H9 (cell line): ENCODE results near the gene P2RY14. TPM values are rescaled to one million over a fixed set of nuclear protein-coding genes. Genes with fewer than 3 reads are reported as not detected.

ENCODE experiments used
- DNase-seq: peaks from one replicate; pipeline ENCODE4 v3.0.0-alpha.2; 2017
- H2AFZ ChIP-seq: one replicate; pipeline ENCODE4 v1.6.1; 2013; ENCODE audit warnings: mild to moderate bottlenecking, low read length, control low read depth, moderate library complexity
- H2AK5ac ChIP-seq: 2 replicates; pipeline ENCODE4 v1.6.1; 2013; ENCODE audit warnings: low read length, control low read depth, mixed read lengths; ENCODE audit not compliant: insufficient read length
- H2BK120ac ChIP-seq: one replicate; pipeline ENCODE4 v1.6.1; 2013; ENCODE audit warnings: low read depth, mild to moderate bottlenecking, low read length, control low read depth, inconsistent platforms; ENCODE audit not compliant: poor library complexity, severe bottlenecking
- H2BK12ac ChIP-seq: 2 replicates; pipeline ENCODE4 v1.6.1; 2013; ENCODE audit warnings: low read length, control low read depth, mixed read lengths, low read depth; ENCODE audit not compliant: insufficient read length
- H2BK15ac ChIP-seq: 2 replicates; pipeline ENCODE4 v1.6.1; 2013; ENCODE audit warnings: low read depth, low read length, control low read depth
- H2BK20ac ChIP-seq: one replicate; pipeline ENCODE4 v1.6.1; 2013; ENCODE audit warnings: low read depth, mild to moderate bottlenecking, low read length, control low read depth, inconsistent platforms; ENCODE audit not compliant: poor library complexity, severe bottlenecking
- H2BK5ac ChIP-seq: 2 replicates; pipeline ENCODE4 v1.6.1; 2013; ENCODE audit warnings: low read length, control low read depth, mixed read lengths; ENCODE audit not compliant: insufficient read length
- H3K14ac ChIP-seq: 2 replicates; pipeline ENCODE4 v1.6.1; 2013; ENCODE audit warnings: low read length, control low read depth; ENCODE audit not compliant: insufficient read depth
- H3K18ac ChIP-seq: 2 replicates; pipeline ENCODE4 v1.6.1; 2013; ENCODE audit warnings: low read depth, mild to moderate bottlenecking, mixed read lengths, low read length, control low read depth; ENCODE audit not compliant: insufficient read length
- H3K23ac ChIP-seq: 2 replicates; pipeline ENCODE4 v1.6.1; 2013; ENCODE audit warnings: low read length, control low read depth, mixed read lengths, low read depth; ENCODE audit not compliant: insufficient read length
- H3K23me2 ChIP-seq: 2 replicates; pipeline ENCODE4 v1.6.1; 2013; ENCODE audit warnings: low read depth, mild to moderate bottlenecking, mixed read lengths, low read length, control low read depth; ENCODE audit not compliant: insufficient read length, poor library complexity, severe bottlenecking
- H3K27ac ChIP-seq: 2 replicates; pipeline ENCODE4 v1.5.1; 2013; ENCODE audit warnings: low read length, control low read depth, mixed read lengths, low read depth; ENCODE audit not compliant: insufficient read length
- H3K27me3 ChIP-seq: 2 replicates; pipeline ENCODE4 v1.6.1; 2013; ENCODE audit warnings: low read length, control low read depth, inconsistent platforms; ENCODE audit not compliant: insufficient read depth
- H3K4ac ChIP-seq: 2 replicates; pipeline ENCODE4 v1.6.1; 2013; ENCODE audit warnings: low read depth, mild to moderate bottlenecking, control low read depth, inconsistent platforms, low read length, moderate library complexity
- H3K4me1 ChIP-seq: 2 replicates; pipeline ENCODE4 v1.6.1; 2013; ENCODE audit warnings: low read length, control low read depth, inconsistent platforms; ENCODE audit not compliant: insufficient read depth
- H3K4me2 ChIP-seq: 2 replicates; pipeline ENCODE4 v1.6.1; 2013; ENCODE audit warnings: low read length, control low read depth, mixed read lengths; ENCODE audit not compliant: insufficient read length, insufficient read depth
- H3K56ac ChIP-seq: 2 replicates; pipeline ENCODE4 v1.6.1; 2013; ENCODE audit warnings: low read depth, mild to moderate bottlenecking, mixed read lengths, low read length, control low read depth; ENCODE audit not compliant: insufficient read length
- H3K79me1 ChIP-seq: 2 replicates; pipeline ENCODE4 v1.6.1; 2013; ENCODE audit warnings: low read depth, mild to moderate bottlenecking, moderate library complexity, low read length, control low read depth, inconsistent platforms; ENCODE audit not compliant: insufficient read depth, poor library complexity, severe bottlenecking
- H3K79me2 ChIP-seq: 2 replicates; pipeline ENCODE4 v1.6.1; 2013; ENCODE audit warnings: low read length, control low read depth, inconsistent platforms; ENCODE audit not compliant: insufficient read depth
- H3K9ac ChIP-seq: 2 replicates; pipeline ENCODE4 v1.6.1; 2013; ENCODE audit warnings: low read length, control low read depth, mixed read lengths; ENCODE audit not compliant: insufficient read length; ENCODE audit errors: extremely low read depth
- H3K9me3 ChIP-seq: one replicate; pipeline ENCODE4 v1.6.1; 2013; ENCODE audit warnings: low read depth, low read length, inconsistent platforms; ENCODE audit not compliant: control insufficient read depth
- H3T11ph ChIP-seq: one replicate; pipeline ENCODE4 v1.6.1; 2013; ENCODE audit warnings: mild to moderate bottlenecking, low read length, control low read depth, inconsistent platforms
- H4K20me1 ChIP-seq: one replicate; pipeline ENCODE4 v1.6.1; 2013; ENCODE audit not compliant: control insufficient read depth, insufficient read length, insufficient read depth
- H4K5ac ChIP-seq: 2 replicates; pipeline ENCODE4 v1.6.1; 2013; ENCODE audit warnings: low read depth, mild to moderate bottlenecking, mixed read lengths, low read length, control low read depth; ENCODE audit not compliant: insufficient read length
- H4K8ac ChIP-seq: replicated peaks from 2 replicates; pipeline ENCODE4 v1.6.1; 2013; ENCODE audit warnings: low read length, control low read depth, mixed read lengths, low read depth; ENCODE audit not compliant: insufficient read length
- H4K91ac ChIP-seq: 2 replicates; pipeline ENCODE4 v1.6.1; 2013; ENCODE audit warnings: low read depth, mild to moderate bottlenecking, moderate library complexity, mixed read lengths, low read length, control low read depth; ENCODE audit not compliant: insufficient read length
- H3K27ac Mint-ChIP-seq, 3 experiments: 2 replicates in 2 of 3; 3 replicates in 1 of 3; pipeline ENCODE4 v1.8.0; 2020 to 2021; ENCODE audit warnings: mixed read lengths in 3 of 3, mild to moderate bottlenecking in 1 of 3, moderate library complexity in 1 of 3
- H3K27me3 Mint-ChIP-seq: 2 replicates; pipeline ENCODE4 v1.8.0; 2021; ENCODE audit warnings: low read depth, mild to moderate bottlenecking, moderate library complexity, mixed read lengths
- H3K36me3 Mint-ChIP-seq, 3 experiments: 2 replicates in 2 of 3; 3 replicates in 1 of 3; pipeline ENCODE4 v1.8.0; 2020 to 2021; ENCODE audit warnings: low read depth in 3 of 3, mixed read lengths in 3 of 3; ENCODE audit not compliant: insufficient read depth in 1 of 3
- H3K4me1 Mint-ChIP-seq, 2 experiments: 2 replicates each; pipeline ENCODE4 v1.8.0; 2020; ENCODE audit warnings: mixed read lengths in 2 of 2
- H3K4me3 Mint-ChIP-seq, 2 experiments: 2 replicates in 1 of 2; 3 replicates in 1 of 2; pipeline ENCODE4 v1.8.0; 2020 to 2021; ENCODE audit warnings: mild to moderate bottlenecking in 2 of 2, mixed read lengths in 2 of 2, moderate library complexity in 1 of 2
- H3K9me3 Mint-ChIP-seq, 2 experiments: 2 replicates in 1 of 2; 3 replicates in 1 of 2; pipeline ENCODE4 v1.8.0; 2020; ENCODE audit warnings: mild to moderate bottlenecking in 2 of 2, mixed read lengths in 2 of 2, moderate library complexity in 1 of 2
- CTCF ChIP-seq: fragments of 200-600 bp; sonication (generic); conservative IDR thresholded peaks from 3 replicates; pipeline ENCODE4 v1.8.0; 2021; ENCODE audit warnings: antibody characterized with exemption, mild to moderate bottlenecking
- WGBS: extraction: QIAGEN DNeasy Blood & Tissue Kit; methylation state at CpG from one replicate; pipeline ENCODE4 v1.1.7; 2013; ENCODE audit warnings: missing lambda C conversion rate, low lambda C conversion rate, mixed read lengths; ENCODE audit not compliant: insufficient read length; ENCODE audit errors: extremely low coverage; 5-methylcytosine and 5-hydroxymethylcytosine counted together
- total RNA-seq: library from RNA; stranded (reverse); gene quantifications from 2 replicates; pipeline ENCODE4 v1.2.1, GENCODE V29; 2021

The P2RY14 gene
- total RNA-seq, 1 experiment from 2014 or later, result not detected

DNA sequence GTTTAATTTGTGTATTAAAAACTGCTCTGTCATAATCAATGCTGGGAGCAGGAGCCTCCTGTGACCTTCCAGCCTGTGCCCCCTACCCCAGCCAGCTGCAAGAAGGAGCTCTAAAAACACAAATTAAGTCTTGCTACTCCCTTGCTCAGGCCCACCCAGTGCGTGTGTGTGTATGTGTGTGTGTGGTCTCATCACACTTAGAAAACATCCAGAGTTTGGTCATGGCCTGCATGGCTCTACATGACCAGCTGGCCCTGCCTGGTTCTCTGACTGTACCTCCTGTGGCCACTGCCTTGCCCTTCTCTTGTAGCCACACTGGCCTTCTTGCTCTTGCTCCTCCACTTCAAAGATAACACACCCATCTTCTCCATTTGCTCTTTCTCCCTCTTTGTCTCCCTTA, 13.7 kb downstream of the P2RY14 start:
- Mint-ChIP-seq H3K9me3 (no peaks in the 10 kb centered on the region), H3K27me3 (no peaks in the 10 kb centered on the region), H3K27ac (peak overlapping the region; percentile 0 to 43 (median 2); a peak in 6 of 7 replicates), H3K4me3 (no peak overlapping the region), H3K36me3 (peaks cover 0 to 11% (median 7%) of the 10 kb centered on the region in 3 experiments; a peak in 4 of 7 replicates), H3K4me1 (peaks cover 13% of the 10 kb centered on the region in 2 experiments)
- H3K18ac ChIP-seq, result peak overlapping the region; percentile 72
- no peak overlapping the region for H3K27ac ChIP-seq
- no peak for TF ChIP-seq CTCF
- peak overlapping the region; percentile 25; the same call in 1 of the 2 replicates for H3K14ac ChIP-seq
- no peak overlapping the region for H4K91ac ChIP-seq
- H2BK12ac ChIP-seq, result no peak overlapping the region
- H3K79me2 ChIP-seq, result no peaks in the 10 kb centered on the region
- no peak overlapping the region for H3K56ac ChIP-seq
- H2BK15ac ChIP-seq, result no peak overlapping the region
- no peak overlapping the region for H2AFZ ChIP-seq
- H3T11ph ChIP-seq, result no peak overlapping the region
- no peak overlapping the region for H4K8ac ChIP-seq
- no peak overlapping the region for H2BK20ac ChIP-seq
- H3K4ac ChIP-seq, result peak overlapping the region; percentile 31; the same call in 1 of the 2 replicates
- H4K5ac ChIP-seq, result no peak overlapping the region
- no peaks in the 10 kb centered on the region for H3K23me2 ChIP-seq
- no peak overlapping the region for H2BK5ac ChIP-seq
- H3K79me1 ChIP-seq, result no peaks in the 10 kb centered on the region
- peaks cover 2% of the 10 kb centered on the region; the same call in 1 of the 2 replicates for H3K4me1 ChIP-seq
- H3K9ac ChIP-seq, result no peak overlapping the region
- peak overlapping the region; percentile 38 for H2BK120ac ChIP-seq
- DNase-seq, result no peak
- H4K20me1 ChIP-seq, result no peaks in the 10 kb centered on the region
- H3K23ac ChIP-seq, result no peak overlapping the region
- H3K4me2 ChIP-seq, result no peak overlapping the region
- H2AK5ac ChIP-seq, result no peak overlapping the region
- no CpG with 5 or more reads among the region's 1 CpG for WGBS
- no peaks in the 10 kb centered on the region for H3K9me3 ChIP-seq
- no peaks in the 10 kb centered on the region for H3K27me3 ChIP-seq
